GM12874 (cell line): ENCODE data around the gene ASB13.

Source experiments
- TF ChIP-seq, protein P1 (sequence below): IDR thresholded peaks from 2 replicates; pipeline ENCODE4 v1.5.1; 2011; ENCODE audit warnings: low read depth, mild to moderate bottlenecking, control low read depth, low read length, moderate library complexity; ENCODE audit not compliant: insufficient read depth

Gene ASB13

DNA sequence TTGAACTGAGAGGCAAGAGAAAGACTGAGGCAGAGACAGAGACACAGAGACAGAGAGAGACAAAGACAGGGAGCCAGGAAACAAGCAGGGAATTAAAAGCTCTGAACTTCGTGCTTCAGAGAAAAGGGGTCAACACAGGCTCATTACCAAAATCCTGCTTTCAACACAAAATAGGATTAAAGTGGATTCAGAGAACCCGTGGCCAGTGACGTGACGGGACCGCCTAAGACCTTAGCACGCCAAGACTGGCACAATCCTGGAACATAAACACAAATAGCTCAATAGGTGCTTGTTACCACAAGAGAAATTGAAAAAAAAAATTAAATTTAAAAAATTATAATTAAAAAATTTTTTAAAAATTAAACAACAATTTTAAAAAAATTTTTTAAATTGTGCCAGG lies 21.5 kb downstream of the ASB13 start:
- TF ChIP-seq, protein P1, sequence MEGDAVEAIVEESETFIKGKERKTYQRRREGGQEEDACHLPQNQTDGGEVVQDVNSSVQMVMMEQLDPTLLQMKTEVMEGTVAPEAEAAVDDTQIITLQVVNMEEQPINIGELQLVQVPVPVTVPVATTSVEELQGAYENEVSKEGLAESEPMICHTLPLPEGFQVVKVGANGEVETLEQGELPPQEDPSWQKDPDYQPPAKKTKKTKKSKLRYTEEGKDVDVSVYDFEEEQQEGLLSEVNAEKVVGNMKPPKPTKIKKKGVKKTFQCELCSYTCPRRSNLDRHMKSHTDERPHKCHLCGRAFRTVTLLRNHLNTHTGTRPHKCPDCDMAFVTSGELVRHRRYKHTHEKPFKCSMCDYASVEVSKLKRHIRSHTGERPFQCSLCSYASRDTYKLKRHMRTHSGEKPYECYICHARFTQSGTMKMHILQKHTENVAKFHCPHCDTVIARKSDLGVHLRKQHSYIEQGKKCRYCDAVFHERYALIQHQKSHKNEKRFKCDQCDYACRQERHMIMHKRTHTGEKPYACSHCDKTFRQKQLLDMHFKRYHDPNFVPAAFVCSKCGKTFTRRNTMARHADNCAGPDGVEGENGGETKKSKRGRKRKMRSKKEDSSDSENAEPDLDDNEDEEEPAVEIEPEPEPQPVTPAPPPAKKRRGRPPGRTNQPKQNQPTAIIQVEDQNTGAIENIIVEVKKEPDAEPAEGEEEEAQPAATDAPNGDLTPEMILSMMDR: no peak

DNA sequence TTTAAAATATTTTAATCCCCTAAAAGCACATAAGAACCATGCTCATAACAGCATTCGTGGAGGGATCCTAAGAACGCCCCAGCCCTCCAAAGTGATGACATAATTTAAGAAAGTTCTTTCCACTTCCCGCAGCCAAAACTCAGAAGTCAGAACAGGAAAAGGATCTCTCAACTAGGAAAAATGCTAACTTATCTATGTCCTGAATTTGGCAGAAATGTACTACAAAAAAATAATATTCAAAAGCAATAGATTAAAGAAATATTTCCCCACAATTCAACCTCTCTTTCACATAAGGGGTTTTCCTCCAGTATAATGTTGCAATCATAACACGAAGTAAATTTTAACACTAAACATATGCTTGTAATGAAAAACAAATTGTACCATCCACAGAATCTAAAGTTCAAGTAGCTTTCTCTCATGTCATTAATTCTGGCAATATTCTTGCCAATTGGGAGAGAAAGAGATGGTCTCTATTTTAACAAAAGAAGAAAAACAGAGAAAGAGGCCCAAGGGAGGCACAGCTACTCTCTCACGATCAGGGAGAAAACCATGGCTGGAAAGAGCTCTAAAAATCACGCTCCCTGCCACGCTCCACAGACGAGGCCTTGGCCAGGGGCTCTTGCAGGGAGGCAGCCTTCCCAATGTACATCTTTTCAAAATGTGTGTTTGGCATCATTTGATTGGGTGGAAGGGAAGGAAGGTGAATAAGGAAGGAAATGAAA lies 22.9 kb downstream of the ASB13 start:
- TF ChIP-seq, protein P1: no peak

DNA sequence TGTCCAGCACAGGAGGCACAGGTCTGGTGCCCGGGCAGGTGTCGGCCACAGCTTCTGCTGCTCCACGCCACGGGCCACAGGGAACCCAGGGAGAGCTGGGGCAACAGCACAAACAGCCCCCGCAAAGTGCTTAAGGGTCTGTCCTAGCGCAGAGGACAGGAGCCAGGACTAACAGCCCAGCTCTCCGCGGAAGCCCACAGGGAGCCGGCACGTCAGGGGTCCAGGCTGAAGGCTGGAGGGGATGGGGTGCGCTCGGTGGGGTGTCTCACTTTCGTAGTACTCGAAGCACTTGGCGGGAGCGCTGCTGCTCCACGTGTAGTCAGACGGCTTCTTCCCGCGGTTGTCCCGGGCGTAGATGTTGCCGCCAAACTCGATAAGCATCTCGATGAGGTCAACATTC lies 24.9 kb downstream of the ASB13 start:
- TF ChIP-seq, protein P1: no peak

DNA sequence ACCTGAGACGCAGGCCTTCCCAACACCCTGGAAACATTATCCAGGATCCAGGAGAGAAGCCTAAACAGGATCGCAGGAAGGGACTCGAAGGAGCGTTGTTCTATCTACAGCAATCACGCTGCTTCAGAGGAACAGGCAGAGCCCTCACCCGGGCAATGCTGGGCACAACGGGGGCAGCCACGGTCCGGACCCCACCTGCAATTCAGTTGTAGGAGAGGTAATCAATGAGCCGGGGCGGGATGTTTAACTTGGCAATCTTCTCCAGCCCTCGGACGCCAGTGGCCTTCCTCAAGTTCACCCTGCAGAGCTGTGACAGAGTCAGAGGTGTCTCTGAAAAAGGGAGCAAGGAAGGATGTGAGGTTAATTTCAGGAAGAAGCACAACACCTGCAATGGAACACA lies 25.9 kb downstream of the ASB13 start:
- TF ChIP-seq, protein P1: no peak

DNA sequence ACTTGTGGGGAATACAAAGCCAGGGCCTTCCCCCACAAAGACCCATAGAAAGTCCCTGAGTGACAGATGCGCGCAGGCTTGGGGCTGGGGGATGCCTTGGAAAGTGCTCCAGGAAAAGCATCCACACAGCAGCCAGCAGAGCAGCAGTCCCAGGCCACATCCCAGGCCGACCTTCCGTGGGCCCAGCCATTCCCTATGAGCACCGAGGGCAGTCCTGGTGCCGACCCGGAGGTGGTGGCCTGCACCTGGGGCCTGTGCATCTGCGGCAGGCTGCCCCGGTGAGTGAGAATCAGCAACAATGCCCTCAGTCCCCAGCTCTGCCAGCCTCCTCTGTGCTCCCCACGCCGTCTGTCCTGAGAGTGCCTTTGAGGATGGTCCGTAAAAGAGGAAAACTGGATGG lies 26.4 kb downstream of the ASB13 start:
- TF ChIP-seq, protein P1: no peak

DNA sequence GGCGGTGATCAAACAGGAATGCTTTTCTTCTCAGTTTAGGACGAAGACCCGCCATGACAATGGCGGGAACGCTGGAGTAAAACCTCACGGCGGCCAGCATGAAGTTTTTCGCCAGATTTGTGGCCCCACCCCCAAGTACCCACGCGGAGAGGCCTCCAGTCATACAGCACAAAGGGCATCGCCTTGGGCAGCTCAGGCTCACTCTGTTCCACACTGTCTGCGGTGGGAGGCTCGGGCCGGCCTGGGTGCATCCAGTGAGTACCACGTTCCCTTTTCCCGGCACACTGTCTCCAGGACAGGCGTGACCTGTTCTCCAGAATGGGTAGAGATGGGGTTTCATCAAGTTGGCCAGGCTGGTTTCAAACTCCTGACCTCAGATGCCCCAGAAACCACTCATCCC lies 27.3 kb downstream of the ASB13 start:
- TF ChIP-seq, protein P1: no peak

DNA sequence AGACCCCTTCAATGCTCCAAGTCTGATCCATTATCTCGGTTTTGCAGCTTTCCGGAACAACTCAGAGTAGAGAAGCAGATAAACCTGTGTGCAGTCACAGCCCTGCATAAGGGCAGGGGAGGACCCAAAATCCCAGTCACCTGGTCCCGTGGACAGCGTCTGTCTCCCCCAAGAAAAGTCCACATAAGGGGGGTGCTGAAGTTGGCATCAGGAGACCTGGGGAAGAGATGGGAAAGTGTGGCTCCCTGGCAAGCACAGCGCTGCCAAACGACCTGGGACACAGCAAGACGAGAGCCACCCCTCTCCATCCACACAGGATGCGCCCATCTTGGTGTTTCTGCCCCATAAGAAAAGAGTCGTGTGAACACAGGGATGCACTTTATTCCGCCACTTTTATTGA lies 27.9 kb downstream of the ASB13 start:
- TF ChIP-seq, protein P1: no peak
